Stimulated activated CD4-positive, alpha-beta T cell treated with anti-CD3 and anti-CD28 coated beads, Interleukin-15, amount 100 ng/mL, for 48 hours (primary cell): ENCODE results near the gene C3orf80.
"Not testable (repeated sequence)": the region's sequence is repeated elsewhere in the genome, so short reads cannot be mapped to it uniquely, and the experiment has no call there.

Experiments used
- DNase-seq, 2 donors: peaks; one replicate each; pipeline ENCODE4 v3.0.0-alpha.2; 2020; ENCODE audit warnings: low read depth in 2 of 2

Gene C3orf80

GRCh38 chr3:160213191-160213590, 12.0 kb upstream of the C3orf80 start:
- no peak for DNase-seq

DNA sequence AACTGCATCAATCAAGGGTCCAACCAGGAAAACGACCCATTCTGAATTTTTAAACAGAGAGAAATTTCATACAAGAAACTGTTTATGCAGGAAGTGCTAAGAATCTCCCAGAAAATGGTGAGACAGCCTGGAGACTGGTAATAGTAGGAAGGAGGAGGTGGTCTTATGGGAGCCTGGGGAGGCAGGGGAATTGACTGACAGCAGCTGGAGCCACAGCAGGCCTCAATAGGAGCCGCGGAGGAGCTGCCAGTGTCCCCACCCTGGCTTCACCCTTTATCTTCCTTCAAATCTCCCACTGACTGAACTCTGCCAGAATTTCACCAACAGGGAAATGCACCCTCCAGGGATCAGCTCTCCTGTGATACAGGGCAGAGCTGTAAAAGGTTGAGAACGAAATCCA, 7.5 kb upstream of the C3orf80 start:
- DNase-seq = no peak

DNA sequence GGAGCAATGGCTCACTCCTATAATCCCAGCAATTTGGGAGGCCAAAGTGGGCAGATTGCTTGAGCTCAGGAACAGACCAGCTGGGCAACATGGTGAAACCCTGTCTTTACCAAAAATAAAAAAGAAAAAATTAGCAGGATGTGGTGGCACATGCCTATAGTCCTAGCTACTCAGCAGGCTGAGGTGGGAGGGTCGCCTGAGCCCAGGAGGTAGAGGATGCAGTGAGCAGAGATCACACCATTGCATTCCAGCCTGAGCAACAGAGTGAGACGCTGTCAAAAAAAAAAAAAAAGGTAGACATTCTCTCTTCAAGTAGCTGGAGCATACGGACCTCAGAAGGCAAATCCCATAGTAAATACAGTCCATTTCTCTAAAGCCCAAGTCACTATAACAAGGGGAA, 7.1 kb upstream of the C3orf80 start:
- DNase-seq = no peak

GRCh38 chr3:160220038-160220437, 5.2 kb upstream of the C3orf80 start:
- DNase-seq = no peak

- no peak for DNase-seq
These were observed 4.2 kb upstream of the C3orf80 start for GRCh38 chr3:160221019-160221418.

GRCh38 chr3:160224256-160224655, 966 bp upstream of the C3orf80 start:
- DNase-seq = no peak

GRCh38 chr3:160224811-160225175, 429 bp upstream of the C3orf80 start:
- DNase-seq = no peak

GRCh38 chr3:160226026-160226907, 1.0 kb downstream of the C3orf80 start:
- DNase-seq = no peak

- no peak for DNase-seq
These were observed 2.2 kb downstream of the C3orf80 start for GRCh38 chr3:160227419-160227818.

GRCh38 chr3:160232014-160232413, 6.8 kb downstream of the C3orf80 start:
- DNase-seq = no peak

- not testable (repeated sequence) for DNase-seq
These were observed 15.5 kb downstream of the C3orf80 start for GRCh38 chr3:160240719-160241118.

DNA sequence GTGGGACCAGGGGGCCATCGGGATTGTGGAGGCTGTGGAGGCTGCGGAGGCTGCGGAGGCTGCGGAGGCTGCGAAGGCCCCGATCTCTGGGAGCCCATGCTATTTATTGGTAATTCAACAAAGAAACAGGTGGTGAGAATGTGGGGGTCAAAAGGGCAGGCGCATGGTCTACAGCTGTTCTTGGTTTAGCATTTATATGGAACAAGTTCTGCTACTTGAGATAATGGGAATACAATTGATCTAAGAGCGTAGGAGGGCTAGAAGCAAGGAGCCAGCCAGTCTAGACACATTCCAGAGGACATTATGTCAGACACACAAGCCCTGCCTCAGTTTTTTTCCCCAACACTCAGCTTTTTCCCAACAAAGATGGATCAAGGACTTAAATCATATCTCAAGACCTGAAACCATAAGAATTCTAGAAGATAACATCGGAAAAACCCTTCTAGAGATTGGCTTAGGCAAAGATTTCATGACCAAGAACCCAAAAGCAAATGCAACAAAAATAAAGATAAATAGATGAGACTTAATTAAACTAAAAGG, 20.1 kb downstream of the C3orf80 start:
- no peak for DNase-seq

DNA sequence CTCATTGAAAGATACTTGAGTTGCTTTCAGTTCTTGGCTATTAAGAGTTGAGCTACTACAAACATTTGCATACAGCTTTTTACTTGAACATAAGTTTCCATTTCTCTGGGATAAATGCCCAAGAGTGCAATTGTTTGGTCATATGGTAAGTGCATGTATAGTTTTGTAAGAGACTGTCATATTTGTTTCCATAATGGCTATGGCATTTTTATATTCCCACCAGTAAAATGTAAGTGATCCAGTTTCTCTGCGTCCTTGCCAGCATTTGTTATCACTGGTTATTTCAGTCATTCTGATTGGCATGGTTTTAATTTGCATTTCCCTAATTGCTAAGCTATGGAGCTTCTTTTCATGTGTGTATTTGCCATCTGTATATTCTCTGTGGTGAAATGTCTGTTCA, 22.5 kb downstream of the C3orf80 start:
- no peak for DNase-seq

DNA sequence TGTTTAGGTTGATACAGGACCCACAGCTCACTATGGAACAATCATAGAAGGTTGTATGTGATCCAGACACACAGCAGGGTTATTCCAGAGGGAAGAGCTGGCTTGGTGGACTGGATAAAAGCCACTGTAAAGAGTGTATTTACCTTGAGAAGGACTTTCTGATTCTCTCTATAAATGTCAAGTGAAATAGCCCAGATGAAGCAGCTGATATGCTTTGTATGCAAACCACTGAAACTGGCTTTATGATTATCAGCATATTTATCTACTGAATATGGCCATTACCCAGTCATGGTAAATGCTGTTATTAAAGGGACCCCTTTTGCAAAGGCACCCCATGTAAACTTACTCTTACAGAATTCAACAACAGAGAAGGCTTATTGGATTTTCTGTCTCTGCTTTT, 28.1 kb downstream of the C3orf80 start:
- no peak for DNase-seq

GRCh38 chr3:160257606-160258005, 32.4 kb downstream of the C3orf80 start:
- no peak for DNase-seq

DNA sequence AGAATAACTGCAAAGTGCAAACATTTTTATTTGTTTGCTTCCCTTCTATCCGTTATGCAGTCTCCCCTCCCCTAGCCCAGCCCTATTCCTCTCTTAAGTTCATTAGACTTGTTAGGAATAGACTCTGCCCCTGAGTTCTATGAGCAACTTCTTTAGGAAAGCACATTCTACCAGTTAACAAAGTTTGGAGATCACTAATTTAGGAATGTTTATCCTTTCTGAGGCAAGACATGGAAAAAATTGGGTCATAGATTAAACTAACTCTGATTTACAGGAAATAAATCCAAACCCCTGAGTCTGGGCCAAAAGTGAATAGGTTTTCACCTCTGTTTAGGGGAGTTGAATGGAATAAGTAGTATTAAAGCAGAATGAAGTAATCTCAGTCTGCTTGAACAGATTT, 34.4 kb downstream of the C3orf80 start:
- no peak for DNase-seq

DNA sequence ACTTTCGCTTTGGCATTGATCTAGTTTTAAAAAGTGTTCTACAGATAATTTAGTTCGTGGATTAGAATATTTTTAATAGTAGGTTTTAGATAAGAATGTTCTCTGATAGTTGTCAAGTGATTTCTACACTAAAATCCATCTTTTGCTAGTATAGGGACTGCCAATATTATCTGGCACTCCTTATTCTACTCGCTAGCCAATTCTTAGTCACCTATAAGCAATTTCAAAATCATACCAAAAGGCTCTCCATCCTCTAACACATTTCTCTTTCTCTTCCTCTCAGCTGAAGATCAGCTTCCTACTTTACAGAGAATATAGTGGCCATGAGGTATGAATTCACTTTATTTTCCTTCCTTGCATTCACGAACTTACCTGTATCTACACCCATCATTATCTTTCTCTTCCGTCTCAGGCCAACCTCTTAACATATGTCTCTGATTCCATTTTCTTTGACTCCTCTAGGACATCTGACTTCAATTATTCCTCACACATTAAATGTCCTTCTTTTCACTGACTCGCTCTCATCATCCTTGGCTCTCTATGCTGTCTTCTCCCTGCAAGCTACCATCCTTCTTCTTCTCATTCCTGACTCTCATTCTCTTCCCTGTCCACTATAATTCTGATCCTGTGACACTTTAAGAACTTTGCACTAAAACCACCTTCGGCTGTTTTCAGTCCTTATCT, 35.5 kb downstream of the C3orf80 start:
- DNase-seq = no peak

GRCh38 chr3:160265088-160265487, 39.9 kb downstream of the C3orf80 start:
- no peak for DNase-seq
